H7 (cell line): Measurements from ENCODE around the gene WDR31. TPM values are rescaled to one million over a fixed set of nuclear protein-coding genes. Genes with fewer than 3 reads are reported as not detected.
A peak's percentile ranks its signal among the peaks of the same experiment; 100 is the strongest.
"Not testable (repeated sequence)": the region's sequence is repeated elsewhere in the genome, so short reads cannot be mapped to it uniquely, and the experiment has no call there.

Experiments used
- DNase-seq: peaks from one replicate; pipeline ENCODE4 v3.0.0; 2012
- H3K27me3 ChIP-seq: 2 replicates; pipeline ENCODE4 v1.6.0; 2011; ENCODE audit warnings: mild to moderate bottlenecking, low read length; ENCODE audit not compliant: control insufficient read depth, insufficient read depth
- H3K36me3 ChIP-seq: replicated peaks from 2 replicates; pipeline ENCODE4 v1.5.1; 2011; ENCODE audit warnings: low read length; ENCODE audit not compliant: control insufficient read depth, insufficient read depth
- H3K4me3 ChIP-seq: 2 replicates; pipeline ENCODE4 v1.5.1; 2011; ENCODE audit warnings: low read depth, mild to moderate bottlenecking, control low read depth, low read length, moderate library complexity; ENCODE audit not compliant: insufficient read depth
- total RNA-seq: library from RNA; depleted of rRNA; stranded (reverse); fragments of >200 nt; shearing (Covaris generic); gene quantifications from 2 replicates; pipeline ENCODE4 v1.2.3, GENCODE V29; 2014

The WDR31 gene
- total RNA-seq, 1 experiment from 2014 or later, result 0.38 TPM

GRCh38 chr9:113373676-113374392, 33.8 kb upstream of the WDR31 start:
- no peaks in the 10 kb centered on the region for H3K27me3 ChIP-seq
- no peak overlapping the region for H3K4me3 ChIP-seq
- H3K36me3 ChIP-seq, result no peaks in the 10 kb centered on the region; the same call in 1 of the 2 replicates
- peak; percentile 33 for DNase-seq

GRCh38 chr9:113373256-113373655, 33.2 kb upstream of the WDR31 start:
- no peak overlapping the region for H3K4me3 ChIP-seq

GRCh38 chr9:113372059-113372458, 32.0 kb upstream of the WDR31 start:
- DNase-seq, result no peak
- Histone ChIP-seq H3K27me3 (no peaks in the 10 kb centered on the region), H3K36me3 (no peaks in the 10 kb centered on the region; the same call in 1 of the 2 replicates), H3K4me3 (no peak overlapping the region)

More at GRCh38 chr9:113373256-113373655, 33.2 kb upstream of the WDR31 start:
- peak; percentile 40 for DNase-seq
- H3K36me3 ChIP-seq, result no peaks in the 10 kb centered on the region; the same call in 1 of the 2 replicates
- no peaks in the 10 kb centered on the region for H3K27me3 ChIP-seq

GRCh38 chr9:113370806-113371325, 30.8 kb upstream of the WDR31 start:
- Histone ChIP-seq H3K36me3 (no peaks in the 10 kb centered on the region; the same call in 1 of the 2 replicates), H3K27me3 (no peaks in the 10 kb centered on the region), H3K4me3 (no peak overlapping the region)
- peak; percentile 58 for DNase-seq

- Histone ChIP-seq H3K27me3 (no peaks in the 10 kb centered on the region), H3K4me3 (no peak overlapping the region), H3K36me3 (no peaks in the 10 kb centered on the region; the same call in 1 of the 2 replicates)
- DNase-seq, result peak; percentile 30
Measured at GRCh38 chr9:113369855-113370140, 29.7 kb upstream of the WDR31 start.

- Histone ChIP-seq H3K27me3 (no peaks in the 10 kb centered on the region), H3K4me3 (no peak overlapping the region), H3K36me3 (no peaks in the 10 kb centered on the region; the same call in 1 of the 2 replicates)
- no peak for DNase-seq
Measured at GRCh38 chr9:113368982-113369854, 29.1 kb upstream of the WDR31 start.

GRCh38 chr9:113368348-113368981, 28.4 kb upstream of the WDR31 start:
- Histone ChIP-seq H3K27me3 (no peaks in the 10 kb centered on the region), H3K4me3 (no peak overlapping the region), H3K36me3 (no peaks in the 10 kb centered on the region; the same call in 1 of the 2 replicates)
- DNase-seq, result no peak

- not testable (repeated sequence) for DNase-seq, H3K4me3 ChIP-seq
Measured at GRCh38 chr9:113365652-113366051, 25.6 kb upstream of the WDR31 start.

GRCh38 chr9:113364951-113365350, 24.9 kb upstream of the WDR31 start:
- Histone ChIP-seq H3K27me3 (no peaks in the 10 kb centered on the region), H3K36me3 (no peaks in the 10 kb centered on the region), H3K4me3 (no peak overlapping the region)
- no peak for DNase-seq

More at GRCh38 chr9:113365652-113366051, 25.6 kb upstream of the WDR31 start:
- not testable (repeated sequence) for H3K27me3 ChIP-seq, H3K36me3 ChIP-seq

- H3K4me3 ChIP-seq, result no peak overlapping the region
- H3K36me3 ChIP-seq, result no peaks in the 10 kb centered on the region
- no peak for DNase-seq
- H3K27me3 ChIP-seq, result no peaks in the 10 kb centered on the region
Measured at GRCh38 chr9:113363336-113363735, 23.3 kb upstream of the WDR31 start.

GRCh38 chr9:113361304-113362018, 21.4 kb upstream of the WDR31 start:
- no peaks in the 10 kb centered on the region for H3K27me3 ChIP-seq
- no peak overlapping the region for H3K4me3 ChIP-seq
- no peaks in the 10 kb centered on the region for H3K36me3 ChIP-seq
- no peak for DNase-seq

- DNase-seq, result no peak
- Histone ChIP-seq H3K36me3 (no peaks in the 10 kb centered on the region), H3K27me3 (no peaks in the 10 kb centered on the region), H3K4me3 (no peak overlapping the region)
Measured at GRCh38 chr9:113360242-113360842, 20.3 kb upstream of the WDR31 start.

- DNase-seq, result no peak
- Histone ChIP-seq H3K27me3 (no peaks in the 10 kb centered on the region), H3K36me3 (no peaks in the 10 kb centered on the region), H3K4me3 (no peak overlapping the region)
Measured at GRCh38 chr9:113359385-113359784, 19.3 kb upstream of the WDR31 start.
